Ovary (tissue), 9 donors: ENCODE measurements around the gene PTX4. TPM values are rescaled to one million over a fixed set of nuclear protein-coding genes. Genes with fewer than 3 reads are reported as not detected.

Experiments used
- DNase-seq, 5 donors: peaks; one replicate each; pipeline ENCODE4 v3.0.0-alpha.2; 2019 to 2020
- H3K27ac ChIP-seq, 2 donors: fragments of 200-600 bp; one replicate each; pipeline versions ENCODE4 v1.5.1 to v1.8.0; 2019 to 2022
- H3K27me3 ChIP-seq: fragments of 200-600 bp; one replicate; pipeline ENCODE4 v1.8.0; 2022
- H3K36me3 ChIP-seq: fragments of 200-600 bp; sonication (generic); one replicate; pipeline ENCODE4 v1.5.1; 2019
- H3K4me1 ChIP-seq: one replicate; pipeline ENCODE4 v1.8.1; 2013; ENCODE audit warnings: mild to moderate bottlenecking, moderate library complexity; ENCODE audit not compliant: insufficient read depth
- H3K4me3 ChIP-seq: fragments of 200-600 bp; sonication (generic); one replicate; pipeline ENCODE4 v1.5.1; 2017
- H3K9me3 ChIP-seq, 2 donors: fragments of 200-600 bp in 1 of 2; sonication (generic) in 1 of 2; one replicate each; pipeline versions ENCODE4 v1.5.1 to v1.8.1; 2013 to 2019; ENCODE audit warnings: mild to moderate bottlenecking in 1 of 2, moderate library complexity in 1 of 2
- EP300 ChIP-seq: sonication (generic); formaldehyde crosslinking; IDR thresholded peaks from one replicate; pipeline ENCODE4 v1.6.1; 2017; ENCODE audit warnings: antibody characterized with exemption
- POLR2A ChIP-seq: fragments of 450-650 bp; IDR thresholded peaks from one replicate; pipeline ENCODE4 v1.6.1; 2017; ENCODE audit warnings: antibody characterized with exemption, mild to moderate bottlenecking, moderate library complexity
- WGBS, 3 donors: extraction: QIAGEN DNeasy Blood & Tissue Kit in 1 of 3; methylation state at CpG; one replicate each; pipeline versions ENCODE4 v1.1.5 to v1.1.7; 2013 to 2017; 5-methylcytosine and 5-hydroxymethylcytosine counted together
- intact Hi-C, 4 donors: fragments of 100-400 bp; cut with DNase I; formaldehyde crosslinking; loops; one replicate each; pipeline versions ENCODE4 v1.11.0 to v1.15.1; 2022 to 2023
- polyA plus RNA-seq, 2 donors: library from polyadenylated mRNA; stranded (reverse); fragments of 200-250 nt in 1 of 2; fragments of 350-450 nt in 1 of 2; fragmentation: Illumina TruSeq in 1 of 2; extraction: RNeasy Lipid Tissue Mini Kit (QIAGEN cat#74804) in 1 of 2; gene quantifications; one replicate each; pipeline ENCODE4 v1.2.3, GENCODE V29; 2013 to 2014
- total RNA-seq, 7 donors: library from RNA; depleted of rRNA in 2 of 7; stranded (reverse); fragments of >200 nt in 2 of 7; fragmentation: NEBNext Ultra II Directional in 3 of 7; extraction: Animal tissue kit (Norgen Biotek cat#: 25700) in 3 of 7; gene quantifications; one replicate each; pipeline versions ENCODE4 v1.1.0 to v1.2.4, GENCODE V29; 2016 to 2023
- TF ChIP-seq, protein P1 (sequence below), 3 donors: fragments of 450-650 bp in 2 of 3; fragments of 200-600 bp in 1 of 3; IDR thresholded peaks; one replicate each; pipeline versions ENCODE4 v1.5.1 to v1.8.0; 2016 to 2022; ENCODE audit warnings: antibody characterized with exemption in 3 of 3, mild to moderate bottlenecking in 1 of 3
- donor health status: DM: no; HTN: no; CAD: no; lungs with moderate emphysema.
- donor health status: DM: no; HTN: no; CAD: no.
- donor health status: Bipolar disorder and iron deficiency.
- donor health status: DM: yes; HTN: yes; CAD: no.
- donor health status: DM: no; HTN: no; CAD: no.
- donor health status: DM: yes; HTN: yes; CAD: no.

Gene PTX4
- total and polyA plus RNA-seq, 9 donors, result 0.05 to 0.40 (median 0.15) TPM; not detected in 6

GRCh38 chr16:1509307-1510221 lies 20.8 kb upstream of the PTX4 start:
- Histone ChIP-seq H3K4me3 (no peak overlapping the region), H3K36me3 (no peaks in the 10 kb centered on the region), H3K27ac (no peak overlapping the region), H3K9me3 (no peaks in the 10 kb centered on the region), H3K27me3 (no peaks in the 10 kb centered on the region), H3K4me1 (no peaks in the 10 kb centered on the region)
- intact Hi-C loops, result no loop called here
- 76 to 83% (median 81%) methylated on average over 31 to 44 of the region's 44 CpGs for WGBS, 3 donors
- TF ChIP-seq EP300 (no peak), POLR2A (no peak)
- TF ChIP-seq, protein P1, sequence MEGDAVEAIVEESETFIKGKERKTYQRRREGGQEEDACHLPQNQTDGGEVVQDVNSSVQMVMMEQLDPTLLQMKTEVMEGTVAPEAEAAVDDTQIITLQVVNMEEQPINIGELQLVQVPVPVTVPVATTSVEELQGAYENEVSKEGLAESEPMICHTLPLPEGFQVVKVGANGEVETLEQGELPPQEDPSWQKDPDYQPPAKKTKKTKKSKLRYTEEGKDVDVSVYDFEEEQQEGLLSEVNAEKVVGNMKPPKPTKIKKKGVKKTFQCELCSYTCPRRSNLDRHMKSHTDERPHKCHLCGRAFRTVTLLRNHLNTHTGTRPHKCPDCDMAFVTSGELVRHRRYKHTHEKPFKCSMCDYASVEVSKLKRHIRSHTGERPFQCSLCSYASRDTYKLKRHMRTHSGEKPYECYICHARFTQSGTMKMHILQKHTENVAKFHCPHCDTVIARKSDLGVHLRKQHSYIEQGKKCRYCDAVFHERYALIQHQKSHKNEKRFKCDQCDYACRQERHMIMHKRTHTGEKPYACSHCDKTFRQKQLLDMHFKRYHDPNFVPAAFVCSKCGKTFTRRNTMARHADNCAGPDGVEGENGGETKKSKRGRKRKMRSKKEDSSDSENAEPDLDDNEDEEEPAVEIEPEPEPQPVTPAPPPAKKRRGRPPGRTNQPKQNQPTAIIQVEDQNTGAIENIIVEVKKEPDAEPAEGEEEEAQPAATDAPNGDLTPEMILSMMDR (IDR thresholded peaks at IDR 0.05), result no peak
- no peak for DNase-seq

- no peak overlapping the region for H3K27ac ChIP-seq
- 74 to 78% (median 76%) methylated on average over 22 to 24 of the region's 24 CpGs for WGBS, 3 donors
These were observed 19.9 kb upstream of the PTX4 start for GRCh38 chr16:1508494-1509187.

DNA sequence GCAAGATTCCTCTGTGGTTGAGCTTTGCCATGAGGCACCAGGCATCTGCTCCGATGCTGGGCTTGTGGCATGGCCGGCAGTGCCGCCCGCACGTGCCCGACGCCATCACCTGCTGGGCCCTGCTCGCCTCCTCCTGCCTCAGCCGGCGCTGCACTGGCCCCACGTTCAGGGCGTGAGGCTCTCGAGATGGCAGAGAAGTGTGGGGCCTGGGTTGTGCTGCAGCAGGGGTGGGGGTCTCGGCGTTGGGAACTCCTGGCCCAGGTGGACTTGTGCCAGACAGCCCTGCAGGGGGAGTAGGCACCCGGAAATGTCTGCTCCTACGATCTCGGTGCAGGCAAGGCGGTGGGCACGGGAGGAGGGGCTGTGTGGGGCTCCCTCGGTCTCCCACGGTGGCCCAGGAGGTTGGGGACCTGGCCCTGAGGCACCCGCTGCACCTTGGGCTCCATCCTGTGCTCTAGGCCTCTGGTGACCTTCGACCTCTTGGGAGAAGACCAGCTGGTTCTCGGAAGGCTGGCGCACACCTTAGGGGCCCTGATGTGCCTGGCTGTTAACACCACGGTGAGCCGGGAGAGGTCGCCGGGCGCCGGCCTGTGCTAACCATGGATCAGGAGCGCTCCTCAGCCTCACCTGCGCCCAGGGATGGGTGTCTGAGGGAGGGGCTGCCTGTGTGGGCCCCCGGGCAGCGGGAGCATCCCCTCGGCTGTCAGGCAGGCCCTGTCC lies 17.9 kb upstream of the PTX4 start:
- intact Hi-C loops, result no loop called here
- Histone ChIP-seq H3K4me3 (no peak overlapping the region), H3K27ac (no peak overlapping the region), H3K27me3 (no peaks in the 10 kb centered on the region), H3K4me1 (no peaks in the 10 kb centered on the region), H3K36me3 (no peaks in the 10 kb centered on the region), H3K9me3 (no peaks in the 10 kb centered on the region)
- TF ChIP-seq EP300 (no peak), POLR2A (no peak)
- TF ChIP-seq, protein P1 (IDR thresholded peaks at IDR 0.05), result no peak
- DNase-seq, result no peak
- WGBS, 3 donors, result 84 to 87% (median 85%) methylated on average over 27 to 37 of the region's 37 CpGs

More at GRCh38 chr16:1508494-1509187, 19.9 kb upstream of the PTX4 start:
- no peak overlapping the region for H3K4me3 ChIP-seq
- no peaks in the 10 kb centered on the region for H3K4me1 ChIP-seq
- no peaks in the 10 kb centered on the region for H3K27me3 ChIP-seq
- no peak for TF ChIP-seq EP300
- TF ChIP-seq POLR2A, result no peak
- TF ChIP-seq, protein P1 (IDR thresholded peaks at IDR 0.05), result no peak
- intact Hi-C loops, result no loop called here
- no peaks in the 10 kb centered on the region for H3K9me3 ChIP-seq
- no peaks in the 10 kb centered on the region for H3K36me3 ChIP-seq
- DNase-seq, result no peak

GRCh38 chr16:1505912-1506311 lies 17.2 kb upstream of the PTX4 start:
- DNase-seq, result peak in 1 of 5 donors; percentile 22
- Histone ChIP-seq H3K27ac (no peak overlapping the region), H3K4me1 (no peaks in the 10 kb centered on the region), H3K27me3 (no peaks in the 10 kb centered on the region), H3K9me3 (no peaks in the 10 kb centered on the region), H3K36me3 (no peaks in the 10 kb centered on the region), H3K4me3 (no peak overlapping the region)
- intact Hi-C loops, result no loop called here
- TF ChIP-seq POLR2A, result no peak
- no peak for TF ChIP-seq EP300
- TF ChIP-seq, protein P1 (IDR thresholded peaks at IDR 0.05), result no peak
- WGBS, 3 donors, result 91 to 93% (median 92%) methylated on average over 18 to 22 of the region's 22 CpGs
